Measurements from ENCODE around the gene OR5T2.
"Not testable (repeated sequence)": the region's sequence is repeated elsewhere in the genome, so short reads cannot be mapped to it uniquely, and the experiment has no call there.

The OR5T2 gene

DNA sequence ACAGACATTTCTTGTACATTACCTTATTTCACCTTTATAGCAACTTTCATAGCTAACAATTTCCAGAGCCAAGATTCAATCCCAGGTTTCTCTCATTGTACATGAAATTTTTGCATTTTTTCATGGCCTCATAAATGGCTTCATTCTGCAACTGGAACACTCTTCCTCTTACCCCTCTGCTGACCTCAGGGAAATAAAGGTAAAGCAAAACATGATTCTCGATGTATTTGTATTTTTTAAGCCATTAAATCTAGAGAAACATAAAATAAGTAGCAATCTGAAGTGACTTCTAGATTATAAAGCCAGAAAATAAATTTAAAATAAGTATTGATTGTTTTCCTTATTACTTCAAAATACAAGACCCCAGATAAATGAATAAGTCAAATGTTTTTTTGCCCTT lies at the start of gene OR5T2:
Gene OR5T2 (minus strand): TSS at position 101 of the 400 bp plus-strand sequence. CDS start 1,193 bp downstream, outside the sequence.
- DNase-seq (ENCODE audit: low read depth): no peak

DNA sequence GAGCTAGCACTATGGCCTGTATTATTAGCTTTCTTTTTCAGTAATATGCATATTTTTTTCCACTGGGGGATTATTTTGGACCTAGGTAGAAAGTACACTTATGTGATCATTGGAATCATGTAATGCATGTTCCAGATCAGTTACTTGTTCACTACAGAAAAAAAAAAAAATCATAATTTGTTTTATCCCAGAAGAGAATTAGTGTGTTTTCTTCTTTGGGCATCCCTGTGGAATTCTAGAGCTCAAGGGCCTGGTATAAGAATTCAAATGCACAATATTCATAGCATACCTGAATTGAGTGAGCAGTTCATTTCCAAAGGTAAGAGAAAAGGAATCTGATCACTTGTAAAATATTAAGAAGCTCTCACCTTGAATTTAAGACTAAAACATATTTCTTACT lies 39.8 kb upstream of the OR5T2 start, which contains the start of gene OR5T1:
Gene OR5T1 (plus strand): TSS at position 301 of the 400 bp plus-strand sequence. CDS start 1,485 bp downstream, outside the sequence.
- DNase-seq (ENCODE audit: low read depth): no peak

GRCh38 chr11:56271092-56271491 lies 37.0 kb upstream of the OR5T2 start:
- no peak for DNase-seq (ENCODE audit: low read depth)

DNA sequence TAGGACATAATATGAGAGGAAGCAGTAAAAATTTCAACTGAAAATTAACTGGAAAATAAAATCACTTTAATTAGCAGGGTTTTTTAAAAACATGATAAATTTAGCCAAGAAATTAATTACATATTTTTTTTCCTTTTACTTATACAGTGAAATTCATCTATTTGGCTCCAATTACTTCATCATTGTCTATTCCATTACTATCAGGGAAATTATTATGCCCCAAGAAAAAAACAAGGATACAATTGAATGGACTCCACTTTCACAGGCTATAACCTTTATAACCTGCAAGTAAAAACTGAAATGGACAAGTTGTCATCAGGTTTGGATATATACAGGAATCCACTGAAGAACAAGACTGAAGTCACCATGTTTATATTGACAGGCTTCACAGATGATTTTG lies 17.9 kb upstream of the OR5T2 start, which contains the start of gene OR5T3:
Gene OR5T3 (plus strand): TSS at position 301 of the 400 bp plus-strand sequence. CDS start 0 bp downstream, at position 301.
- DNase-seq (ENCODE audit: low read depth): no peak

DNA sequence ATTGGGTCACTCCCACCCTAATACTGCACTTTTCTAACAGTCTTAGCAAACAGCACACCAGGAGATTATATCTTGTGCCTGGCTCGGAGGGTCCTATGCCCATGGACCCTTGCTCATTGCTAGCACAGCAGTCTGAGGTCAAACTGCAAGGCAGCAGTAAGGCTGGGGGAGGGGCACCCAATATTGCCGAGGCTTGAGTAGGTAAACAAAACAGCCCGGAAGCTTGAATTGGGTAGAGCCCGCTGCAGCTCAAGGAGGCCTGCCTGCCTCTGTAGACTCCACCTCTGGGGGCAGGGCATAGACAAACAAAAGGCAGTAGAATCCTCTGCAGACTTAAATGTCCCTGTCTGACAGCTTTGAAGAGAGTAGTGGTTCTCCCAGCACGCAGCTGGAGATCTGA lies 14.3 kb downstream of the OR5T2 start:
- DNase-seq (ENCODE audit: low read depth): not testable (repeated sequence)

- no peak for DNase-seq (ENCODE audit: low read depth)
These were observed 19.5 kb downstream of the OR5T2 start for GRCh38 chr11:56214537-56214936.

DNA sequence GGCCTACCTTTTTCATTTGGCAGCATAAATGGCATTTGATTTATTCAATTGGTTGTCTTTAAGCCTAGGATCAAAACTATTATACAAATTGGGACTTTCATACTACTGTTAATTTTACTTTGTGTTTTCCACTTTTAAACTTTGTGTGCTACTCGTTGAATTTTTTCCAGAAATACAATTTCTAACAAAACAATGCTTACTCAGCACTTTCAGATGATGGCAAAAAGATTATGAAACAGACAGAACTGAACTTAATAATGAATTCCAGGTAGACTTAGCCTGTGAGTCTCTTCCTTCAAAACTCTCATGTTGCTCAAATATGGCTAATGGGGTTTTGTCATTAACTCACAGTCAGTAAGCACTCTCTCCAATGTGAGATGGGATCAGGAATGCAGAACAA lies 26.3 kb downstream of the OR5T2 start:
- no peak for DNase-seq (ENCODE audit: low read depth)

- DNase-seq (ENCODE audit: low read depth): no peak
These were observed 36.7 kb downstream of the OR5T2 start for GRCh38 chr11:56197367-56197766.

GRCh38 chr11:56196705-56197104 lies 37.4 kb downstream of the OR5T2 start:
- no peak for DNase-seq (ENCODE audit: low read depth)

GRCh38 chr11:56188602-56189001 lies 45.5 kb downstream of the OR5T2 start:
- no peak for DNase-seq (ENCODE audit: low read depth)

GRCh38 chr11:56183459-56183858 lies 50.6 kb downstream of the OR5T2 start:
- no peak for DNase-seq (ENCODE audit: low read depth)
